ENCODE data around the gene IP6K2.

IP6K2 gene

DNA sequence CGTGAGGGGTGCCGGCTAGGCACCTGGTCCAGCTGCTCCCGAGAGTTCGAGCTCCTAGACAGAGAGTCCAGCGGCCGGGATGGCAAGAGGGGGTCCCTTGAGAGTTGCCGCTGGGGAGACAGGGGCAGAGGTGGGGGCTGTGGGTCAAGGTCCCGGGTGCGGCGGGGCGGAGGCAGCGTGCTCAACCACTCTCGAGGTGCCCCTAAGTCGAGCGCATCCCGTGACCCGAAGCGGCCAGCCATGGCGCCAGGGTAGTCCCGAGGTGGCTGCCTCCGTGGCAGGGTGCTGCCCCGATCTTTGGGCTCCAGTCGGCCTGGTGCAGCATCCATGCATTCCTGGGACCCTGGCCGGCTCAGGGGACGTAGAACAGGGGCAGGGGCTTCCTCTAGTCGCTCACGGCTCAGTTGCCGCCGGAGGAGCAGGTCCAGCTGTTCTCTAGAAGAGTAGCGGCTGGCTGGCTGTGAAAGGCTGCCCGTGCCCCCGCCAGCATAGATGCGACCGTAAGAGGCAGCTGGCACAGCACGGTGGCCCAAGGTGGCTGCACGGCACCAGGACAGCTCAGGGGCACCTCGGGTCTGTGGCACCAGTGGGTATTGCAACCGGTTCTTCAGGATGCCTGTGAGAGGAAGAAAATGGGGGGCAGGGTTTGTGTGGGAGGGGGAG is 76.9 kb downstream of the IP6K2 start:
- no peak for DNase-seq (ENCODE audit: low read depth in 2 of 2)
